ENCODE data around the gene CPSF3.

Gene CPSF3

DNA sequence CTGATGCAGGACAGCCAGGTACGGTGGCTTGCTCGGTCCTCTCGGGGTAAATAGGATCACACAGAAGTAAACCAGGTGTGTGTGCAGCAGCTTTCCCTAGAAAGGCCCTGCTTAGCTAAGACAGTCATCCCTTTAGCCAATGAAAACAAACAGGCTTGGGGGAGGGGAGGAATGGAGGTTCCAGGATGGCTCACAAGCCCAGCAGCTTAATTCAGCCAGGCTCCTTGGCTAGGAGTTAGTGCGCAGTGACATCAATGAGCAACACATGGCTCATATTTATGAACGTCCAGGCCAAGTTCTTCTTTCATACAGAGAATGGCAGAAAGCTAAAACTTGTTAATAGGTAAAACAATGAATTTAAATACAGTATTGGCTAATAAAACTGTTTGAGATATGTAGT, 61.1 kb downstream of the CPSF3 start:
- Histone ChIP-seq H3K4me2 (ENCODE audit: low read depth, low read length, poor library complexity, severe bottlenecking) (no peak overlapping the region), H3K36me3 (ENCODE audit: insufficient read depth, low read length) (peaks cover 69% of the 10 kb centered on the region; the same call in 1 of the 2 replicates), H2AFZ (ENCODE audit: low read length) (no peak overlapping the region), H3K4me1 (ENCODE audit: insufficient read depth, low read length, poor library complexity, severe bottlenecking) (no peaks in the 10 kb centered on the region), H3K79me2 (ENCODE audit: insufficient read depth, low read length) (no peaks in the 10 kb centered on the region), H3K9me3 (ENCODE audit: insufficient read depth, low read depth, low read length) (no peaks in the 10 kb centered on the region), H3K9me2 (replicated peaks; ENCODE audit: low read depth, low read length) (no peaks in the 10 kb centered on the region), H3F3A (ENCODE audit: low read depth) (no peaks in the 10 kb centered on the region), H3K4me3 (ENCODE audit: low read length, poor library complexity, severe bottlenecking) (no peak overlapping the region), H3K27me3 (ENCODE audit: insufficient read depth, low read length, poor library complexity, severe bottlenecking) (no peaks in the 10 kb centered on the region), H3K9ac (ENCODE audit: low read depth, low read length, poor library complexity, severe bottlenecking) (no peak overlapping the region), H4K20me1 (ENCODE audit: insufficient read depth, low read length, poor library complexity, severe bottlenecking) (no peaks in the 10 kb centered on the region)
- TF ChIP-seq EZH2phosphoT487 (IDR thresholded peaks at IDR 0.05; ENCODE audit: borderline replicate concordance), result no peak
- no peak for TF ChIP-seq CTCF (conservative IDR thresholded peaks at IDR 0.05; ENCODE audit: low read length)

DNA sequence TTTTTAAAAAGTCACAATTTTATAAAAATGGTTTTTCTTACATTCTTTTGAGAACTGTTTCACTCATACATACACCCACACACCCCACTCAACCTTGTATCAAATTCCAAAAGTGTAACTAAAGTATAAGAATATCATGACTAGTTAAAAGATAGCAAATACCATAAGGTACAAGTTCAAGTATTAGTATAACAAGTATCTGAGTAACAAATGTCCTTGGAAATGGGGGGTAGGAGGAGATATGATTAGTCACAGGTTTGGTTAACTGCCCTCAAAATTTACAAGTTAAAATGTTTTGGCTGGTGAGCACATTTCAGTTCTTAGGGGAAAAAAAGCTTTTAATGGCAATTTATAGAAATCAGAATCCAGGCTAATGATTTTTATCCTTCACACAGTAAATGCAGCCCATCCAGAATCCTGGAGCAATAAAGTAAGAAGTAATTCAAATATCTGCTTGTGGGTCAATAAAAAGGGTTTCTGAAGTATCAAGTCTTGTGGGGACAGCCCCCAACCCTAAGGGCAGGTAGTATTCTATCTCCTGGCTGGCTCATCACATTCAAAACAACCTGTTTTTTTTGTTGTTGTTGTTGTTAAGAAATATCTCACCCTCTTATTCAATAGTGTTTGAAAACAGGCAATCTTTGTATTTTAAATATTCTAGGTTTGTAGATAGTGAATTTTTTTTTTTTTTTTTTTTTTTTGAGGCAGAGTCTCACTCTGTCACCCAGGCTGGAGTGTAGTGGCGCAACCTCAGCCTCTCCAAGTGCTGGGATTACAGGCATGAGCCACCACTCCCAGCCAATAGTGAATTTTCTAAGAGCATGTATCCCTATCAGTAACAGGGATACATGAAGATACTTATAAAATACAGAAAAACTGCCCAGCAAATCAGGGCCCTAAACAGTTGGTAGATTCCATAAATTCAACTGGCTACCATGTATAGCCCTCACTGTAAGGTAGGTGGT, 65.4 kb downstream of the CPSF3 start:
- Histone ChIP-seq H3F3A (ENCODE audit: low read depth) (no peaks in the 10 kb centered on the region), H3K4me2 (ENCODE audit: low read depth, low read length, poor library complexity, severe bottlenecking) (no peak overlapping the region), H3K9me2 (replicated peaks; ENCODE audit: low read depth, low read length) (no peaks in the 10 kb centered on the region), H3K36me3 (ENCODE audit: insufficient read depth, low read length) (peaks cover 97% of the 10 kb centered on the region; the same call in 1 of the 2 replicates), H3K27me3 (ENCODE audit: insufficient read depth, low read length, poor library complexity, severe bottlenecking) (no peaks in the 10 kb centered on the region), H4K20me1 (ENCODE audit: insufficient read depth, low read length, poor library complexity, severe bottlenecking) (no peaks in the 10 kb centered on the region), H2AFZ (ENCODE audit: low read length) (no peak overlapping the region), H3K4me1 (ENCODE audit: insufficient read depth, low read length, poor library complexity, severe bottlenecking) (no peaks in the 10 kb centered on the region), H3K9ac (ENCODE audit: low read depth, low read length, poor library complexity, severe bottlenecking) (no peak overlapping the region), H3K9me3 (ENCODE audit: insufficient read depth, low read depth, low read length) (no peaks in the 10 kb centered on the region), H3K79me2 (ENCODE audit: insufficient read depth, low read length) (no peaks in the 10 kb centered on the region), H3K4me3 (ENCODE audit: low read length, poor library complexity, severe bottlenecking) (no peak overlapping the region)
- TF ChIP-seq EZH2phosphoT487 (IDR thresholded peaks at IDR 0.05; ENCODE audit: borderline replicate concordance), result no peak

DNA sequence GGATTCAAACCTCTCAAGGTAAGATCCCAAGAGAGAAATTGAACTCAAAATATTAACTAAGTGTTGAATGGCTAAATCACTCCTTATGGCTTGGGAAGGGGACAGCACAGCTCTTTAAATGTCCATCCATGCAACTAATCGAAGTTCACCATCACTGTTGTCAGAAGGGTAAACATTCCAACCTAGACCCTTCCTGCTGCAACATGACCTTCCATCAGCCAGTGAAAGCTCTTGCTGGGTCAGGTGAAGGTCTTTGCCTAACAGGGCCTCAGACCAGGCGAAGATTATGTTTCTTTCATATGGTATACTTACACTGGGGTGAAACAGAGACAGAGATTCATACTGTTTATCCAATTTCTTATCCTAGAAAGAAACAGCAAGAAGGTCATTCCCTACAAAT, 67.3 kb downstream of the CPSF3 start:
- Histone ChIP-seq H3K9me2 (replicated peaks; ENCODE audit: low read depth, low read length) (no peaks in the 10 kb centered on the region), H3K27me3 (ENCODE audit: insufficient read depth, low read length, poor library complexity, severe bottlenecking) (no peaks in the 10 kb centered on the region), H3K79me2 (ENCODE audit: insufficient read depth, low read length) (no peaks in the 10 kb centered on the region), H3K4me3 (ENCODE audit: low read length, poor library complexity, severe bottlenecking) (no peak overlapping the region), H3K36me3 (ENCODE audit: insufficient read depth, low read length) (peaks cover 92% of the 10 kb centered on the region; the same call in 1 of the 2 replicates), H3K4me1 (ENCODE audit: insufficient read depth, low read length, poor library complexity, severe bottlenecking) (no peaks in the 10 kb centered on the region), H4K20me1 (ENCODE audit: insufficient read depth, low read length, poor library complexity, severe bottlenecking) (no peaks in the 10 kb centered on the region), H3K4me2 (ENCODE audit: low read depth, low read length, poor library complexity, severe bottlenecking) (no peak overlapping the region), H2AFZ (ENCODE audit: low read length) (no peak overlapping the region), H3F3A (ENCODE audit: low read depth) (no peaks in the 10 kb centered on the region), H3K9me3 (ENCODE audit: insufficient read depth, low read depth, low read length) (no peaks in the 10 kb centered on the region), H3K9ac (ENCODE audit: low read depth, low read length, poor library complexity, severe bottlenecking) (no peak overlapping the region)
- TF ChIP-seq CTCF (conservative IDR thresholded peaks at IDR 0.05; ENCODE audit: low read length), result no peak
- no peak for TF ChIP-seq EZH2phosphoT487 (IDR thresholded peaks at IDR 0.05; ENCODE audit: borderline replicate concordance)
